GM19397 (cell line): Measurements from ENCODE around the gene UQCRQ.
"Not testable (repeated sequence)": the region's sequence is repeated elsewhere in the genome, so short reads cannot be mapped to it uniquely, and the experiment has no call there.

Experiments used
- ATAC-seq: cut with Tn5 transposase; IDR thresholded peaks from one replicate; pipeline ENCODE4 v1.9.1; 2021; ENCODE audit warnings: mild to moderate bottlenecking, moderate library complexity; ENCODE audit not compliant: unreplicated experiment

Gene UQCRQ

GRCh38 chr5:132832612-132833011 is 33.8 kb upstream of the UQCRQ start:
- ATAC-seq: no peak

GRCh38 chr5:132834057-132834456 is 32.4 kb upstream of the UQCRQ start:
- ATAC-seq: no peak

- no peak for ATAC-seq
Measured at GRCh38 chr5:132836852-132837251, 29.6 kb upstream of the UQCRQ start.

- ATAC-seq: no peak
Measured at GRCh38 chr5:132837868-132838267, 28.6 kb upstream of the UQCRQ start.

GRCh38 chr5:132838516-132839282 is 27.7 kb upstream of the UQCRQ start:
- ATAC-seq: no peak

- no peak for ATAC-seq
Measured at GRCh38 chr5:132839426-132840301, 26.8 kb upstream of the UQCRQ start.

GRCh38 chr5:132840313-132840712 is 26.1 kb upstream of the UQCRQ start:
- no peak for ATAC-seq

- ATAC-seq: no peak
Measured at GRCh38 chr5:132840896-132841295, 25.5 kb upstream of the UQCRQ start.

GRCh38 chr5:132841305-132841704 is 25.1 kb upstream of the UQCRQ start:
- no peak for ATAC-seq

- no peak for ATAC-seq
Measured at GRCh38 chr5:132848270-132848669, 18.2 kb upstream of the UQCRQ start.

- ATAC-seq: no peak
Measured at GRCh38 chr5:132849347-132849746, 17.1 kb upstream of the UQCRQ start.

- no peak for ATAC-seq
Measured at GRCh38 chr5:132850066-132850465, 16.4 kb upstream of the UQCRQ start.

GRCh38 chr5:132853323-132853722 is 13.1 kb upstream of the UQCRQ start:
- ATAC-seq: no peak

GRCh38 chr5:132853790-132854189 is 12.7 kb upstream of the UQCRQ start:
- ATAC-seq: no peak

GRCh38 chr5:132854301-132854700 is 12.1 kb upstream of the UQCRQ start:
- ATAC-seq: no peak

GRCh38 chr5:132854992-132855391 is 11.4 kb upstream of the UQCRQ start:
- not testable (repeated sequence) for ATAC-seq

GRCh38 chr5:132856011-132856410 is 10.4 kb upstream of the UQCRQ start:
- ATAC-seq: no peak

- ATAC-seq: no peak
Measured at GRCh38 chr5:132859889-132860437, 6.5 kb upstream of the UQCRQ start.

- ATAC-seq: no peak
Measured at GRCh38 chr5:132860742-132861141, 5.7 kb upstream of the UQCRQ start.

GRCh38 chr5:132865668-132866341 is 637 bp upstream of the UQCRQ start:
- peak; percentile 12 for ATAC-seq

- ATAC-seq: peak; percentile 26
Measured at GRCh38 chr5:132867046-132867451, 607 bp downstream of the UQCRQ start.
